ENCODE measurements around the gene DYNC2H1.

DYNC2H1 gene

DNA sequence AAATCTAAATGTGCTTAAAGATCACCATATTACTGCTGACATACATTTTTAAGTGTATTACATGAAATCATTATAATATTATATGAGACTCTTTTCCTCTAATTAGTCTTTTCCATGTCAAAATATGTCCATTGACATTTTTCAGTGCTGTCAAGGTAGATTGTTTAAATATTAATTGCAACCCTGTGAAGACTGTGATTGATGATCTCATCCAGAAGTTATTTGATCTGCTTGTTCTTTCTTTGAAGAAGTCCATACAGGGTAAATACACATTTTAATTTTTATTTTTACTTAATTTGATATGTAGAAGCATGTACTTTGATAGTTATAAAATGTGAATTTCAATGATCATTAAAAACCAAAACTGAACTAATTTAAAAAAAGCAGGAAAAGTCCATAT lies 38.4 kb downstream of the DYNC2H1 start:
- H3K36me3 ChIP-seq (ENCODE audit: control insufficient read depth, insufficient read depth, low read length), result no peaks in the 10 kb centered on the region
- H3K79me1 ChIP-seq (ENCODE audit: low read length), result no peaks in the 10 kb centered on the region
- no peak overlapping the region for H4K8ac ChIP-seq (ENCODE audit: low read depth, low read length)
- H3K9ac ChIP-seq (ENCODE audit: low read length), result no peak overlapping the region
- H3K4me2 ChIP-seq (ENCODE audit: low read length), result no peak overlapping the region
- H3K4ac ChIP-seq (ENCODE audit: low read depth, low read length), result no peak overlapping the region
- H2AK5ac ChIP-seq (ENCODE audit: low read length), result no peak overlapping the region
- H3K27ac ChIP-seq (ENCODE audit: low read depth, low read length), result no peak overlapping the region
- H2BK15ac ChIP-seq (replicated peaks; ENCODE audit: low read depth), result no peak overlapping the region
- no peaks in the 10 kb centered on the region for H3K79me2 ChIP-seq (ENCODE audit: control insufficient read depth, insufficient read depth, low read length)
- H3K56ac ChIP-seq (ENCODE audit: low read length), result no peak overlapping the region
- no peak overlapping the region for H4K5ac ChIP-seq (ENCODE audit: low read length)
- H3K4me3 ChIP-seq (ENCODE audit: low read length), result no peak overlapping the region
- DNase-seq, result no peak
- no peaks in the 10 kb centered on the region for H3K27me3 ChIP-seq (ENCODE audit: insufficient read depth, low read length, poor library complexity)
- H2BK120ac ChIP-seq (ENCODE audit: low read depth, low read length), result no peak overlapping the region
- H3K4me1 ChIP-seq (ENCODE audit: control insufficient read depth, low read depth, low read length), result no peaks in the 10 kb centered on the region
- H2BK5ac ChIP-seq (ENCODE audit: low read length), result no peak overlapping the region
- no peak overlapping the region for H3K18ac ChIP-seq (ENCODE audit: low read length)
- H3K23ac ChIP-seq (ENCODE audit: low read length), result no peak overlapping the region

DNA sequence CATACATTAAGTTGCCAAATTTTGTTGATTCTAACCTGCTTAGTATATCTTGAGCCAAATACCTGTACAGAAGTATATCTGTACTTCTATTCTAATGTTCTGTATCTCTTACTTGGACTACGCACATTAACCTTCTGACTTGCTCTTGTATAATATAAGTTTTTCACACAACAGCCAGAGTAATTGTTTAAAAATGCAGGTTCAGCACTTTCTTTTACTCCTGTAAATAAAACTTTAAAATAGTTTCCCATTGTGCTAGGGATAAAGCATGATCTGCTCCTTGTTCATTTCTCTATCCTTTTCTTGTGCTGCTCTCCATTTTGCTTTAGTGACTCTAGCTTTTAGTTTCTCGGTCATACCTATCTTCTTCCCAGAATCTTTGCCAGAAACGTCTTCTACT lies 48.3 kb downstream of the DYNC2H1 start:
- no peak overlapping the region for H2AK5ac ChIP-seq (ENCODE audit: low read length)
- no peak overlapping the region for H3K4me3 ChIP-seq (ENCODE audit: low read length)
- no peaks in the 10 kb centered on the region for H3K79me2 ChIP-seq (ENCODE audit: control insufficient read depth, insufficient read depth, low read length)
- no peak overlapping the region for H3K9ac ChIP-seq (ENCODE audit: low read length)
- no peak overlapping the region for H3K4me2 ChIP-seq (ENCODE audit: low read length)
- H2BK5ac ChIP-seq (ENCODE audit: low read length), result no peak overlapping the region
- H2BK120ac ChIP-seq (ENCODE audit: low read depth, low read length), result no peak overlapping the region
- H3K27me3 ChIP-seq (ENCODE audit: insufficient read depth, low read length, poor library complexity), result no peaks in the 10 kb centered on the region
- no peak overlapping the region for H4K8ac ChIP-seq (ENCODE audit: low read depth, low read length)
- H3K4me1 ChIP-seq (ENCODE audit: control insufficient read depth, low read depth, low read length), result no peaks in the 10 kb centered on the region
- H3K23ac ChIP-seq (ENCODE audit: low read length), result no peak overlapping the region
- no peaks in the 10 kb centered on the region for H3K36me3 ChIP-seq (ENCODE audit: control insufficient read depth, insufficient read depth, low read length)
- no peak overlapping the region for H3K4ac ChIP-seq (ENCODE audit: low read depth, low read length)
- no peak for DNase-seq
- H3K18ac ChIP-seq (ENCODE audit: low read length), result no peak overlapping the region
- H3K27ac ChIP-seq (ENCODE audit: low read depth, low read length), result no peak overlapping the region
- no CpG with 5 or more reads among the region's 3 CpGs for WGBS (ENCODE audit: extremely low coverage, insufficient coverage, low lambda C conversion rate)
- H4K5ac ChIP-seq (ENCODE audit: low read length), result no peak overlapping the region
- no peak overlapping the region for H2BK15ac ChIP-seq (replicated peaks; ENCODE audit: low read depth)
- no peak overlapping the region for H3K56ac ChIP-seq (ENCODE audit: low read length)
- H3K79me1 ChIP-seq (ENCODE audit: low read length), result no peaks in the 10 kb centered on the region

DNA sequence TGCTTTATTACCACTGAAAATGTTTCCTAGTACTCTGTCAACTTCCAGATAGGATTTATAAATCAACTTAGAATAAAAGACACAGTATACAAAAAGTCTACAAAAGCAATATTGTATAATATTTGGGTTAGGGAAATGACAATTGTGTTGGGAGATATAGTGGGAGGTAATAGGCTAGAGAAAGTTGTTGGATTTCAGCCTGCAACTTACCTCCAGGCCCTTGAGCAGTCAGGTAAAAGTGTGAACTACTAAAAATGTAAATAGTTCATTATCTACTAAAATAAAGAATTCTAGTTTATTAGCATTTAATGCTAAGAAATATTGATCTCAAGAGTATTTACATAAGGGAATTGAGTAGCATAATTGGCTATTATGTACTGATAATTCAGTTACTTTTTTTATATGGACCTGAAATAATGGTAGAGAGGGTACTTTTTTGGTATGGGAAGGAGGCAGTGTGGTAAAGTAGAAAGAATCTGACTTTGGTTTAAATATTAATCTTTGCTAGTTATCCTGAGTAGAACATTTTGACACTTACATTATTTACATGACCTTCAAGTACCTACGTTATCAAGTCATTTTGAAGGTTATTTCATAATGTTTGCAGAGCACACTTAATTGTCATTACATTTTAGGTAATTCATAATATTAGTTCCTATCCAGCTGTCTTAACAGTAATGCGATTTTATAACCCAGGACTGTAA lies 55.0 kb downstream of the DYNC2H1 start:
- Histone ChIP-seq H3K27ac (ENCODE audit: low read depth, low read length) (no peak overlapping the region), H3K23ac (ENCODE audit: low read length) (no peak overlapping the region), H4K8ac (ENCODE audit: low read depth, low read length) (no peak overlapping the region), H3K4me3 (ENCODE audit: low read length) (no peak overlapping the region), H3K18ac (ENCODE audit: low read length) (no peak overlapping the region), H3K56ac (ENCODE audit: low read length) (no peak overlapping the region), H3K79me2 (ENCODE audit: control insufficient read depth, insufficient read depth, low read length) (no peaks in the 10 kb centered on the region), H2AK5ac (ENCODE audit: low read length) (no peak overlapping the region), H3K4me2 (ENCODE audit: low read length) (no peak overlapping the region), H3K27me3 (ENCODE audit: insufficient read depth, low read length, poor library complexity) (no peaks in the 10 kb centered on the region), H2BK15ac (replicated peaks; ENCODE audit: low read depth) (no peak overlapping the region), H3K4me1 (ENCODE audit: control insufficient read depth, low read depth, low read length) (no peaks in the 10 kb centered on the region), H2BK5ac (ENCODE audit: low read length) (no peak overlapping the region), H2BK120ac (ENCODE audit: low read depth, low read length) (no peak overlapping the region), H3K4ac (ENCODE audit: low read depth, low read length) (no peak overlapping the region), H3K79me1 (ENCODE audit: low read length) (no peaks in the 10 kb centered on the region), H4K5ac (ENCODE audit: low read length) (no peak overlapping the region), H3K9ac (ENCODE audit: low read length) (no peak overlapping the region), H3K36me3 (ENCODE audit: control insufficient read depth, insufficient read depth, low read length) (no peaks in the 10 kb centered on the region)
- no peak for DNase-seq
- WGBS (ENCODE audit: extremely low coverage, insufficient coverage, low lambda C conversion rate), result no CpG with 5 or more reads among the region's 2 CpGs

DNA sequence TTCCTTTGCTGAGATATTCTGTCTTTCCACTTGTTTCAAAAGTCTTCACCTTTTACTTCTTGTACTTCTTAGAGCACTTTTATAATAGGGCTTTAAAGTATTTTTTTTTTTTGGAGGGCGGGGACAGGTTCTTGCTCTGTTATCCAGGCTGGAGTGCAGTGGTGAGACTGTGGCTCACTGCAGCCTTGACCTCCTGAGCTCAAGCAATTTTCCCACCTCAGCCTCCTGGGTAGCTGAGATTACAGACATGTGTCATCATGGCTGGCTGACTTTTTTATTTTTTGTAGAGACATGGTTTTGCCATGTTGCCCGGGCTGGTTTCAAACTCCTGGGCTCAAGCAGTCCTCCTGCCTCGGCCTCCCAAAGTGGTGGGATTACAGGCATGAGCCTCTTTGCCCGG lies 57.9 kb downstream of the DYNC2H1 start:
- Histone ChIP-seq H3K4ac (ENCODE audit: low read depth, low read length) (no peak overlapping the region), H3K36me3 (ENCODE audit: control insufficient read depth, insufficient read depth, low read length) (no peaks in the 10 kb centered on the region)
- WGBS (ENCODE audit: extremely low coverage, insufficient coverage, low lambda C conversion rate), result no CpG with 5 or more reads among the region's 4 CpGs

DNA sequence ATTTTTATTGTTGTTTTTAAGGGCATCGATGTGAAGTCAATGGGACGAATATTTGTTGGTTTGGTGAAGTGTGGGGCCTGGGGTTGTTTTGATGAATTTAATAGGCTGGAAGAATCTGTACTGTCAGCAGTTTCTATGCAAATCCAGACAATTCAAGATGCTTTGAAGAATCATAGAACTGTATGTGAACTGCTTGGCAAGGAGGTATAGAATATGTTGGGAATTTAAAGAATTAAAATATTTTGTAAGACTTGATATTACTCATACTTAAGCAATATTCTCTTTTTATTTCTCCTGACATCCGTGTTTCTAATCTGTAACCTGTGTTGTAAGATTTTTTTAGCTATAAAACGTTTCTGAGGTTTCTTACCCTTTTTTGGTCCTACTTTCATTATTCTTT lies 61.6 kb downstream of the DYNC2H1 start:
- Histone ChIP-seq H3K4me2 (ENCODE audit: low read length) (no peak overlapping the region), H3K4me1 (ENCODE audit: control insufficient read depth, low read depth, low read length) (no peaks in the 10 kb centered on the region), H3K36me3 (ENCODE audit: control insufficient read depth, insufficient read depth, low read length) (no peaks in the 10 kb centered on the region), H3K4ac (ENCODE audit: low read depth, low read length) (no peak overlapping the region), H3K79me2 (ENCODE audit: control insufficient read depth, insufficient read depth, low read length) (no peaks in the 10 kb centered on the region), H3K27me3 (ENCODE audit: insufficient read depth, low read length, poor library complexity) (no peaks in the 10 kb centered on the region), H3K4me3 (ENCODE audit: low read length) (no peak overlapping the region), H3K9ac (ENCODE audit: low read length) (no peak overlapping the region), H4K5ac (ENCODE audit: low read length) (no peak overlapping the region), H3K27ac (ENCODE audit: low read depth, low read length) (no peak overlapping the region), H2AK5ac (ENCODE audit: low read length) (no peak overlapping the region), H3K18ac (ENCODE audit: low read length) (no peak overlapping the region), H2BK5ac (ENCODE audit: low read length) (no peak overlapping the region), H3K56ac (ENCODE audit: low read length) (no peak overlapping the region), H3K23ac (ENCODE audit: low read length) (no peak overlapping the region), H4K8ac (ENCODE audit: low read depth, low read length) (no peak overlapping the region), H2BK120ac (ENCODE audit: low read depth, low read length) (no peak overlapping the region), H2BK15ac (replicated peaks; ENCODE audit: low read depth) (no peak overlapping the region), H3K79me1 (ENCODE audit: low read length) (no peaks in the 10 kb centered on the region)
- DNase-seq, result no peak
- 100% methylated on average over 2 of the region's 4 CpGs for WGBS (ENCODE audit: extremely low coverage, insufficient coverage, low lambda C conversion rate)

More for the DNA sequence above, 57.9 kb downstream of the DYNC2H1 start:
- H3K56ac ChIP-seq (ENCODE audit: low read length), result no peak overlapping the region
- no peak overlapping the region for H4K8ac ChIP-seq (ENCODE audit: low read depth, low read length)
- no peak overlapping the region for H3K9ac ChIP-seq (ENCODE audit: low read length)
- H4K5ac ChIP-seq (ENCODE audit: low read length), result no peak overlapping the region
- no peak overlapping the region for H2BK5ac ChIP-seq (ENCODE audit: low read length)
- no peaks in the 10 kb centered on the region for H3K4me1 ChIP-seq (ENCODE audit: control insufficient read depth, low read depth, low read length)
- H3K18ac ChIP-seq (ENCODE audit: low read length), result no peak overlapping the region
- H3K4me3 ChIP-seq (ENCODE audit: low read length), result no peak overlapping the region
- H3K23ac ChIP-seq (ENCODE audit: low read length), result no peak overlapping the region
- H2BK15ac ChIP-seq (replicated peaks; ENCODE audit: low read depth), result no peak overlapping the region
- no peak overlapping the region for H3K27ac ChIP-seq (ENCODE audit: low read depth, low read length)
- H3K27me3 ChIP-seq (ENCODE audit: insufficient read depth, low read length, poor library complexity), result no peaks in the 10 kb centered on the region
- H3K79me1 ChIP-seq (ENCODE audit: low read length), result no peaks in the 10 kb centered on the region
- no peak overlapping the region for H2AK5ac ChIP-seq (ENCODE audit: low read length)
- H2BK120ac ChIP-seq (ENCODE audit: low read depth, low read length), result no peak overlapping the region
- H3K4me2 ChIP-seq (ENCODE audit: low read length), result no peak overlapping the region
- no peaks in the 10 kb centered on the region for H3K79me2 ChIP-seq (ENCODE audit: control insufficient read depth, insufficient read depth, low read length)
- no peak for DNase-seq

DNA sequence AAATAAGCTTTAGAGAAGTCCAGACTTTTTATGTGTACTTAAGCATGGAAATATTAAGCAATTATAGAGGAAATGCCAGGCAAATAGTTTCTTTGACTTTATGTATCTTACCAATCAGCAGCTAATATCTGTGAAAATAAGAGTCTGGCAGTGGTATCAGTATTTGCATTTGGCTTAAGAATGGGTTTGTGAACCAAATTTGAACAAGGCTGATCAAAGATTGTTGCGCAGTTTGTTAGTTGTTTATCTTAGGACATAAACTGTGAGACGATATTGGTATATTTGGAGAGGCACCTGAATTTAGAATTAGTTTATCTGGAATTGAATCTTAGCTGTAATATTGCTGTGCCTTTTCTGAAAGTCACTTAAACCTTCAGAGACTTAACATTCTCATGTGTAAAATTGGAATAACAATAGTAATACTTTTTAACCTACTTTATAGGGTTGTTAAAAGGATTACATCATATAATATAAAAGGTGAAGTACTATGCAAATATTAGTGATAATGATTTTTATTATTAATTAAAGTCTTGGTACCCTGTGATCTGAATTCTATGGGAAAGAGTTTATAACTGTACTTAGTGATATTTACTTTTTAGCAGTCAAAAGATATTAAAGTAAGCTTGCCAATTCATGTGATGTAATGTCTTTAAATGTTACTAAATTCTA lies 66.4 kb downstream of the DYNC2H1 start:
- Histone ChIP-seq H4K8ac (ENCODE audit: low read depth, low read length) (no peak overlapping the region), H2BK120ac (ENCODE audit: low read depth, low read length) (no peak overlapping the region), H2BK15ac (replicated peaks; ENCODE audit: low read depth) (no peak overlapping the region), H3K18ac (ENCODE audit: low read length) (no peak overlapping the region), H3K23ac (ENCODE audit: low read length) (no peak overlapping the region), H3K79me2 (ENCODE audit: control insufficient read depth, insufficient read depth, low read length) (no peaks in the 10 kb centered on the region), H4K5ac (ENCODE audit: low read length) (no peak overlapping the region), H3K27me3 (ENCODE audit: insufficient read depth, low read length, poor library complexity) (no peaks in the 10 kb centered on the region), H3K79me1 (ENCODE audit: low read length) (no peaks in the 10 kb centered on the region), H3K4me3 (ENCODE audit: low read length) (no peak overlapping the region), H2BK5ac (ENCODE audit: low read length) (no peak overlapping the region), H3K4me2 (ENCODE audit: low read length) (no peak overlapping the region), H2AK5ac (ENCODE audit: low read length) (no peak overlapping the region), H3K4me1 (ENCODE audit: control insufficient read depth, low read depth, low read length) (no peaks in the 10 kb centered on the region), H3K4ac (ENCODE audit: low read depth, low read length) (no peak overlapping the region), H3K56ac (ENCODE audit: low read length) (no peak overlapping the region), H3K27ac (ENCODE audit: low read depth, low read length) (no peak overlapping the region), H3K9ac (ENCODE audit: low read length) (no peak overlapping the region), H3K36me3 (ENCODE audit: control insufficient read depth, insufficient read depth, low read length) (no peaks in the 10 kb centered on the region)
- no CpG with 5 or more reads among the region's 2 CpGs for WGBS (ENCODE audit: extremely low coverage, insufficient coverage, low lambda C conversion rate)
- DNase-seq, result no peak

Data from mesendoderm (in vitro differentiated cells).